Measurements from ENCODE around the gene NT5M.

NT5M gene

DNA sequence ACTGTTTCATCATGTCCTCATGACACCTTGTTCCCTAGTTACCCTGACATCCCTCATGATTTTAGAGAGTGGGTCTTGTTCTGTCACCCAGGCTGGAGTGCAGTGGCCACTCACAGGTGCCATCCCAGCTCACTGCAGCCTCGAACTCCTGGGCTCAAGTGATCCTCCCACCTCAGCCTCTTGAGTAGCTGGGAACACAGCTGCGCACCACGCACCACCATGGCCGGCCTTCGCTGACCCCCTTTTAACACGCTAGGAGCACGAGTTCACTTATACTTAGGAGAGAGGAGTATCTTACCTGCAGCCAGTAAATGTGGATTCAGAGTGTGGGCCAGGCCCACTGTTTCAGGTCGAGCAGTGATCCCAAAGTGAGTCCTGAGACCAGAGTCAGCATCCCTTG is 21.4 kb downstream of the NT5M start:
- H3K4me3 ChIP-seq (ENCODE audit: low read depth, low read length), result no peak overlapping the region
- H3K27ac ChIP-seq, result no peak overlapping the region
- no peak overlapping the region for H3K4me2 ChIP-seq (ENCODE audit: low read length)
- no peaks in the 10 kb centered on the region for H3K36me3 ChIP-seq (ENCODE audit: control insufficient read depth, insufficient read depth, low read length)
- no peaks in the 10 kb centered on the region for H3K4me1 ChIP-seq
- no peak overlapping the region for H3K9ac ChIP-seq
- H3K9me3 ChIP-seq (ENCODE audit: control insufficient read depth, low read length), result no peaks in the 10 kb centered on the region
- no peak overlapping the region for H2AFZ ChIP-seq
- TF ChIP-seq, protein P1, sequence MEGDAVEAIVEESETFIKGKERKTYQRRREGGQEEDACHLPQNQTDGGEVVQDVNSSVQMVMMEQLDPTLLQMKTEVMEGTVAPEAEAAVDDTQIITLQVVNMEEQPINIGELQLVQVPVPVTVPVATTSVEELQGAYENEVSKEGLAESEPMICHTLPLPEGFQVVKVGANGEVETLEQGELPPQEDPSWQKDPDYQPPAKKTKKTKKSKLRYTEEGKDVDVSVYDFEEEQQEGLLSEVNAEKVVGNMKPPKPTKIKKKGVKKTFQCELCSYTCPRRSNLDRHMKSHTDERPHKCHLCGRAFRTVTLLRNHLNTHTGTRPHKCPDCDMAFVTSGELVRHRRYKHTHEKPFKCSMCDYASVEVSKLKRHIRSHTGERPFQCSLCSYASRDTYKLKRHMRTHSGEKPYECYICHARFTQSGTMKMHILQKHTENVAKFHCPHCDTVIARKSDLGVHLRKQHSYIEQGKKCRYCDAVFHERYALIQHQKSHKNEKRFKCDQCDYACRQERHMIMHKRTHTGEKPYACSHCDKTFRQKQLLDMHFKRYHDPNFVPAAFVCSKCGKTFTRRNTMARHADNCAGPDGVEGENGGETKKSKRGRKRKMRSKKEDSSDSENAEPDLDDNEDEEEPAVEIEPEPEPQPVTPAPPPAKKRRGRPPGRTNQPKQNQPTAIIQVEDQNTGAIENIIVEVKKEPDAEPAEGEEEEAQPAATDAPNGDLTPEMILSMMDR (IDR thresholded peaks at IDR 0.05), result no peak
- H3K27me3 ChIP-seq (ENCODE audit: control insufficient read depth, insufficient read depth, low read length), result no peaks in the 10 kb centered on the region
- H3K79me2 ChIP-seq, result no peaks in the 10 kb centered on the region

DNA sequence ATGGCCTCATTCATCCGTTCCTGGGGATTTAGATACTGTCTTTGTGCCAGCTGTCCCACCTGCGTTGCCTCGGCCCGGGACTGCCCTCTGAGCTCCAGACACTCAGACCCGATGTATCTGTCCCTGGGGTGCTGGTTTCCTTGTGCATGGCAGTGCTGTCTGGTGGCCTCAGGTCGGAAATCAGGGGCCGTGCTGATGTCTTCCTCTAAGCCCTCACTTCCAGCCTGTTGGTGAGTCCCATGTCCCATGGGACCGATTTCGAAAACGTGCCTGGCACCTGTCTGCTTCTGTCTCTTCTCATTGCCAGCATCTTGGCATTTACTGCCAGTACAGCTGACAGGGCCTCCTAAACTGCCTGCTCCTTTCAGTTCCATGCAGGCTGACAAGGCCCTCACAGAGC is 22.1 kb downstream of the NT5M start:
- Histone ChIP-seq H3K27me3 (ENCODE audit: control insufficient read depth, insufficient read depth, low read length) (no peaks in the 10 kb centered on the region), H3K4me3 (ENCODE audit: low read depth, low read length) (no peak overlapping the region), H3K79me2 (no peaks in the 10 kb centered on the region), H3K4me2 (ENCODE audit: low read length) (no peak overlapping the region), H3K27ac (no peak overlapping the region), H3K9ac (no peak overlapping the region), H2AFZ (no peak overlapping the region), H3K36me3 (ENCODE audit: control insufficient read depth, insufficient read depth, low read length) (no peaks in the 10 kb centered on the region), H3K9me3 (ENCODE audit: control insufficient read depth, low read length) (no peaks in the 10 kb centered on the region), H3K4me1 (no peaks in the 10 kb centered on the region)
- TF ChIP-seq, protein P1 (IDR thresholded peaks at IDR 0.05), result no peak

DNA sequence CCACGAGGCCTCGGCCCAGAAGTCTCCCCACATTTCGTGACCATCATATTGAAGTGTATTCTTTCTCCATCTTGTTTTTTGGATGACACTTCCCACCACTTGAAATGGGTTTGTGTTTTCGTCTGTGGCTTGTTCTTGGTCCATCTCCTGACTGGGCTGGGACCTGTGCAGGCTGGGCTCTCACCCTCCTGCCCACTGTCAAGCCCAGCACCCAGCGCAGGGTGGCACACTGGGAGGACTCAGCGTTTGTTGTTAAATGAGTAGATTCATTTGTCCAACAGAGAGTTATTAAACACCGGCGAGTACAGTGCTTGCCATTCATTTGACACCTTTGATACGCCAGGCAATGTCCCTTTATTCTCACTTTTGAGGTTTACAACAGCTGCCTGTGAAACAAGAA is 22.6 kb downstream of the NT5M start:
- H3K9ac ChIP-seq, result no peak overlapping the region
- H3K27ac ChIP-seq, result no peak overlapping the region
- H3K36me3 ChIP-seq (ENCODE audit: control insufficient read depth, insufficient read depth, low read length), result no peaks in the 10 kb centered on the region
- no peak overlapping the region for H3K4me2 ChIP-seq (ENCODE audit: low read length)
- H3K79me2 ChIP-seq, result no peaks in the 10 kb centered on the region
- no peaks in the 10 kb centered on the region for H3K9me3 ChIP-seq (ENCODE audit: control insufficient read depth, low read length)
- H3K4me1 ChIP-seq, result no peaks in the 10 kb centered on the region
- H2AFZ ChIP-seq, result no peak overlapping the region
- no peak overlapping the region for H3K4me3 ChIP-seq (ENCODE audit: low read depth, low read length)
- TF ChIP-seq, protein P1 (IDR thresholded peaks at IDR 0.05), result no peak
- H3K27me3 ChIP-seq (ENCODE audit: control insufficient read depth, insufficient read depth, low read length), result no peaks in the 10 kb centered on the region

DNA sequence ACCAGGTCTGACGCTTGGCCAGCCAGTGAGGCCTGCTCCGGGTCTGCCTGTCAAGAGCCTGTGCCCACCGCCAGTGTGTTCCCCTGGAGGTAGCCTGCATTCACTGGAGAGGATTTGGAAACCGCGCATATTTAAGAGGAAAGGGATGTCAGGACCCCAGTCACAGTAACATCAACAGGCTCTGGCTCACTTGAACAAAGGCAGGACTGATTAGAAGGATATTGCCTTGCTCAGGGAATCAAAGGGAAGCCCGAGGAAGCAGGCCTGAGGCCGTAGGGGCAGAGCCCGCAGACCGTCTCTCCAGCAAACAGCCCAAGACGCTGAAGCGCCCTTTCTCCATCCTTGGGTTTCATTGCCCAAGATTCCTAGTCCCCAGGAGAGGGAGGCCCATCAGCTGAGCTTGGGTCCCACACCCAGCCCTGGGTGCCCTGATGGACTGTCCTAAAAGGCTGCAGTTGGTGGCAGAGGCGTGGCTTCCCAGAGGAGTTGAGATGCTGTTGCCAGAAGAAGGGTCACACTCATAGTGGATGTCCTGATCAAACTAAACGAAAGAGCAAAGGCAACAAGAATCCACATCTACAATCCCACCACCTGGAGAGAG is 23.2 kb downstream of the NT5M start:
- H3K79me2 ChIP-seq, result no peaks in the 10 kb centered on the region
- H2AFZ ChIP-seq, result no peak overlapping the region
- no peaks in the 10 kb centered on the region for H3K27me3 ChIP-seq (ENCODE audit: control insufficient read depth, insufficient read depth, low read length)
- H3K27ac ChIP-seq, result no peak overlapping the region
- H3K36me3 ChIP-seq (ENCODE audit: control insufficient read depth, insufficient read depth, low read length), result no peaks in the 10 kb centered on the region
- no peak overlapping the region for H3K9ac ChIP-seq
- no peaks in the 10 kb centered on the region for H3K4me1 ChIP-seq
- H3K4me3 ChIP-seq (ENCODE audit: low read depth, low read length), result no peak overlapping the region
- H3K9me3 ChIP-seq (ENCODE audit: control insufficient read depth, low read length), result no peaks in the 10 kb centered on the region
- TF ChIP-seq, protein P1 (IDR thresholded peaks at IDR 0.05), result no peak
- no peak overlapping the region for H3K4me2 ChIP-seq (ENCODE audit: low read length)

DNA sequence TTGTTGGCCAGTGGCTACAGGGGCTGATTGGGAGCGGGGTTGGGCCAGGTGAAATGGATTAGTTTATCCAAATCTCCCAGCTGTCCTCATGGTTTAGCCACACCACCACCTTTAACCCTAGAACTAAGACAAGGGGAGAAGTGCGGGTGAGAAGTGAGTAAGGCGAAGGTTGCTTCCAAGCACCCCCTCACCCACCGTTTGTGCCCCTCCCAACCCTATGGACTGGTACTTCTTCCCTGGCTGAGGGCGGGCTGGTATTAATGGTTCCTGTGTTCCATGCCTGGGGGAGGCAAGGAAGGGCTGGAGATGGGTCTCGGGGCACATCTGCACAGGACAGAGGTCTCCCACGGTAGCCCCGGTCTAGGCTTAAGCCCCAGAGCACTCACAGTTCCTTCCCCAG is 25.1 kb downstream of the NT5M start:
- Histone ChIP-seq H3K4me1 (no peaks in the 10 kb centered on the region), H3K9me3 (ENCODE audit: control insufficient read depth, low read length) (no peaks in the 10 kb centered on the region), H3K27ac (no peak overlapping the region), H3K79me2 (no peaks in the 10 kb centered on the region), H3K27me3 (ENCODE audit: control insufficient read depth, insufficient read depth, low read length) (no peaks in the 10 kb centered on the region), H3K4me2 (ENCODE audit: low read length) (no peak overlapping the region), H3K36me3 (ENCODE audit: control insufficient read depth, insufficient read depth, low read length) (no peaks in the 10 kb centered on the region), H2AFZ (no peak overlapping the region), H3K4me3 (ENCODE audit: low read depth, low read length) (no peak overlapping the region), H3K9ac (no peak overlapping the region)
- TF ChIP-seq, protein P1 (IDR thresholded peaks at IDR 0.05), result no peak

Data from parathyroid adenoma (tissue), 2 donors.